Iris pigment epithelial cell (primary cell): ENCODE data around the gene SDK1.
"Not testable (repeated sequence)": the region's sequence is repeated elsewhere in the genome, so short reads cannot be mapped to it uniquely, and the experiment has no call there.

Experiments used
- DNase-seq: peaks from one replicate; pipeline ENCODE4 v3.0.0-alpha.2; 2011; ENCODE audit warnings: low read depth

The SDK1 gene

DNA sequence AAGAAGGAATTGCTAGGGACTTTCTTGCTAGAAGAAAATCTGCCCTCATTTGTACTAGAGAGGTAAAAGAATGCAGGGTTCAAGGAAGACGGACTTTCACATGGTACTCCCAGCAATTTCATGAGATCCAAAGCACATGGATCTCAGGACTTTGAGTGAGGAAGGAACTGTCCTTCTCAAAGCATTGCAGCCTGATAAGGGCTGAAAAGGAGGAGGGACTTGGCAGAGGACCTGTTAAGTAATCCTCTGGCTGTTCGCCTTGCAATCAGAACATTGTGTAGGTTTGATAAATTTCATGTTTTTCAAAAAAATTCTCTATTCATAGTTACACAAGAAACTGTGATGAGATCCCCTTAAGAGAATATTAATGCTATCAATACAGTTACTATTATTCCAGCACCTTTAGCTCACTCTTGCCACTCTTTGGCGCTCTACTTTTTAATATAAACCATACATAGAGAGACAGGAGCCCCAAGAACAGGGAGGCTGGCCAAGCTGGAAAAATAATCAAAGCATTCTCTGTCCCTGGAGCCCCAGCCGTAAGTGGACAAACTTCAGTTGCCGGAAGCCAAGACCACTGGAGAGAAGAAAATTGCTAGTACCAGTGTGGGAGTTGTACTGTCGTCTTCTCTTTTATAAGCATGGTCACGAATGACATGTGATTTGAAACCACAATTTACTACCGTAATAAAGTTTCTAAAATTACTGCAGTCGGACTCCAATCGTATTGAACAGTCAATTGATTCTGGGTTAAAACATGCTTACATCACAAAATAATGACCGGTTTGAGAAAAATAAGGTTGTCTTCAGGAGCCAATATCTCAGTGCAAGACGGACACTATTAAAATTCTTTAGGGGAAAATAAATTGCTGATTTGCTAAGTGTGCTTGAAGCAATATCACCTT is 424.4 kb downstream of the SDK1 start:
- peak; percentile 26 for DNase-seq

DNA sequence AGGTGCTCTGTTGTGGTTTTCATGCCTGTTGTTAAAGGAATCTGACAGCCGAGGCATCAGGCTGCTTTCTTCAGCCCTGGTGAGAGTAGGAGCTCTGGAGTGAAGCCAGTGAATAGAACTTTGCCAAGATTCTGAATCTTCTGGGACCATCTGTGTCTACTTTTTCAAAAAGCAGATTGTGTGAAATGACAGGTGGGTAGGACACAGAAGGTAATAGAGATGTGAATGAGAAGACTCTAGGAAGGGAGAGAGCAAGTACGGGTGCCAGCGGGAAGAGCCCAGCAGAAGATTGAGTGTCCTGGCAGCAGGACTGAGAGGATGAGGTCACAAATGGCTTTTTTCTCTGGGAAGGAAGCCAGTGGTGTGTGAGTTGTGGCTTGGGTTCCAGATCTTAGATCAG is 429.2 kb downstream of the SDK1 start:
- DNase-seq = no peak

DNA sequence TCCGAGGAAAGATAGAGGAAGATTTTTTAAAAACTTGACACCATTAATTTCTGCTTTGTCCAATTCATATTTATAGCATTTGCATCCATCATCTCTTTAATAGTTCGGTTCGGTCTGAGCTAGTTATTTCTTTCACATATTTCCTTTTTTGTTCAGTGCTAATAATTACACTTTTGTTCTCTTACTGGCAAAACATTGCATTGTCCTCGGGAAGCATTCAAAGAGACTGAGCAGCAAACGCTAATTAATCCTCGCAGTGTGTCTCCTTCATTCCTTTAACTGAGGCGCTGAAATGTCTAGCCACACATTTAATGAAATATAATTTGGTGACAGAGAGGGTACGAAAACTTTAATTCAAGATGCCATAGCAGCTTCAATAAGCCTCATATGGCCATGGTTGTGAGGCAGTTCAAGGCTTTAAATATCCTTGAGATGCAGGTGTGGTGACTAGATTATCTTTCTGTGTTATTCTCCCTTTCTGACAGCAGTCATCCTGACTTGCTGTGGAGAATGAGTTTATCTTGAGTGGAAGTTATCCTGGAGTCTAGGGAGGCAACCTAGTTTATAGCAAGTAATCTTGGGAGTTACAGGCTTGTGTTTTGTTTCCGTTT is 431.4 kb downstream of the SDK1 start:
- no peak for DNase-seq

DNA sequence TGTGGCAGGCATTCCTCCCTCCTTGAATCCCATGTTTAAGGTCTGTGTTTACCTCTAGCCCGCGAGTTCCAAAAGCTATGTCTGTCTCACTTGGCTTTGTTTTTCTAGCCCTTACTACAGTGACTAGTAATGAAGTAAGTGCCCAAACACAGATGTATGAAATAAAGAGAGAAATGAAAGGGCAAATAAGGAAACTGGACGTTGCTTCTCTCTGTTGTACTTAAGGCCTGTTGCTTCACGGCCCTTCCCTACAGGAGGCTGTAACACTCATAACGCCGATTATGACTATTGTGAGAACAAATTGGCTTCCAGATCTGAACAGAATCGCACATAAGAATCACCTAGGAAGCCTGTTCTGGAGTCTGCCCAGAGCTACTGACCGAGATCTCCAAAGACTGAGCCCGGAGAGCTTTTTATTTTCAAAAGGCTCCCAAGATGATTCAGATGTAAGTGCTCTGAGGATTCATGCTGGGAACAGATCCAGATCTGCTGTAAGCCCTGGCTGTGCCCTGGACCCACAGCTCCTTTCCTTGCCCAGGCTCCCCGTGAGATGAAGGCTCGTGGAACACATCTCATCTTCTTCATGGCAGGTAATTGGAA is 432.6 kb downstream of the SDK1 start:
- peak; percentile 26 for DNase-seq

DNA sequence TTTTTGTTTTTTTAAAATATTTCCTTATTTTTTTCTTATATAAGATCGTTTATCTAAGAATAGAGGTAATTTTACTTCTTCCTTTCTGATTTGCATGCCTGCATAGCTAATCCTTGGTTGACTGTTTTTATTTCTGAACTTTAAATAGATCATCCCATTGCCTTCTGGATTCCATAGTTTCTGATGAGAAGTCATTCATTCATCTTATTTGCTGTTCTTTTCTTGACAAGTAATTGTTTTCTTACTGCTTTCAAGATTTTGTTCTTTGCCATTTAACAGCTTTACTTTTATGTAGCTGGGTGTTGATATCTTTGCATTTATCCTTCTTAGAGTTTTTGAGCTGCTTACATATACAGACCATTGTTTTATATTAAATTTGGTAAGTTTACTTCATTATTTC is 437.9 kb downstream of the SDK1 start:
- DNase-seq = no peak

DNA sequence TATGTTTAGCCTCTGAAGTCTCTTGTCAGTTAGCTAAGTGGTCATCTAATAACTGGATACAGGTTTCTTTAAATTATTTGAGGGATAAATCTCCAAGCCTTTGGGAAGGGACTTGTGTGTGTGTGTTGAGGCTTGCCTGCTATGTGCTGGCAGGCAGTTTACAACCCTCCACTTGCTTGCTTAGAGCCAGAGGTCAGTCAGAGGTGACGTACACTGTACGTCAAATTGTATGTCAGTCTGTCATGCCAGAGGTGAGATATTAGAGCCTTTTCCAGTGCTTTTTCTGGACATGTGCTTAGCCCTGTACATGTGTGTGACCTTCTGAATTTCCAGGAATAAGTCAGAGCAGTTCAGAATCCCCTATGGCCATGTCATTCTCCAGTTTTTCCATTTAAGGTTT is 438.9 kb downstream of the SDK1 start:
- no peak for DNase-seq

DNA sequence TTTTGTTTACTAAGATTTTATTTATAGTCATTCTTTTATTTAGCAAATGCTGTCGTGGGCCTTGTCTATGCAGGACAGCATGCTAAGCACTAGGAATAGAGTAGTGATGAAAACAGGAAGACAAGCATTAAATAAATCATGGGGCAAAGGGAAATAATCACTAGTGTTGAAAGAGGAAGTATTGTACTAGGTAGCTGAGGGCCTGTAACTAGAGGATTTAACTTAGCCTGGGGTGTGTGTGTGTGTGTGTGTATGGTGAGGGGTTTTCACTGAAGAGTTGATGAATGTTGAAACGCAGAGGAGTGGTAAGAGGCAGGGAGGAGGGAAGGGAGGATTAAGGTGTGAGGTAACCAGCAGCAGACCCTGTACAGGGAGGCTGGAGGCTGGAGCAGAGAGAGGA is 446.4 kb downstream of the SDK1 start:
- DNase-seq = no peak

DNA sequence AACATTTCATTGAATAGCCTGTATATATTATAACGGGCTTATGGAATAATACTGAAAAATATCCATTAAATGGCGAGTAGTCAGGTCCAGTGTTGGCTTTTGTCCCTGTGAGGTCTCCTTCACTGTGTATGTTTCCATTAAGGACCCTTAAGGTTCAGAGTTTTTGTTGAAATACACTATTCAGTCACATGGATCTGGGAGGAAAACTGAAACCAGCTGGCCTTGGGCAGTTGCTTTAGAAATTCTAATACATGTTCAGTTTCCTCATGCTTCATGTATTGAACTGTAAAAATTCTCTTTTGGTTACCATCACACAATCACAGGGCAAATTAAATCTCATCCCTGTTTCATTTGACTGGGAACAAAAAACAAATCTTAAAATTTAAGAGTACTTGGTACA is 447.3 kb downstream of the SDK1 start:
- no peak for DNase-seq

DNA sequence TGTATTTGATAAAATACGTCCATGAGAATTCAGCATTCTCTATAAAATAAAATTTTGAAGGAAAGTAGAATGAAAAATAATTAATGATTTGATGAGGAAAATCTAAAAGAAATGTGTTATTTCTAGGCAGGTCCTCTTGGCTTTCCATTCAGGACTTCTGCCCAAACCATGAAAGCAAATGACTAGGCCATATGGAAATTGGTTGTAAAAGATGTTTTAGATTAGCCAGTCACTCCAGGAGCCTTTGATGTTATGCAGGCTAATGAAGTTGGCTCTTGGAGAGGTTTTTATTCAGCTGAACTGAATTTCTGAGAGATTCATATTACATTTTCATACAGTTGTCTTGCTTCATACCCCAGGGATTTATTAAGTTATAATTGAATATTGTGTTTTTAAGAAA is 452.8 kb downstream of the SDK1 start:
- DNase-seq = no peak

DNA sequence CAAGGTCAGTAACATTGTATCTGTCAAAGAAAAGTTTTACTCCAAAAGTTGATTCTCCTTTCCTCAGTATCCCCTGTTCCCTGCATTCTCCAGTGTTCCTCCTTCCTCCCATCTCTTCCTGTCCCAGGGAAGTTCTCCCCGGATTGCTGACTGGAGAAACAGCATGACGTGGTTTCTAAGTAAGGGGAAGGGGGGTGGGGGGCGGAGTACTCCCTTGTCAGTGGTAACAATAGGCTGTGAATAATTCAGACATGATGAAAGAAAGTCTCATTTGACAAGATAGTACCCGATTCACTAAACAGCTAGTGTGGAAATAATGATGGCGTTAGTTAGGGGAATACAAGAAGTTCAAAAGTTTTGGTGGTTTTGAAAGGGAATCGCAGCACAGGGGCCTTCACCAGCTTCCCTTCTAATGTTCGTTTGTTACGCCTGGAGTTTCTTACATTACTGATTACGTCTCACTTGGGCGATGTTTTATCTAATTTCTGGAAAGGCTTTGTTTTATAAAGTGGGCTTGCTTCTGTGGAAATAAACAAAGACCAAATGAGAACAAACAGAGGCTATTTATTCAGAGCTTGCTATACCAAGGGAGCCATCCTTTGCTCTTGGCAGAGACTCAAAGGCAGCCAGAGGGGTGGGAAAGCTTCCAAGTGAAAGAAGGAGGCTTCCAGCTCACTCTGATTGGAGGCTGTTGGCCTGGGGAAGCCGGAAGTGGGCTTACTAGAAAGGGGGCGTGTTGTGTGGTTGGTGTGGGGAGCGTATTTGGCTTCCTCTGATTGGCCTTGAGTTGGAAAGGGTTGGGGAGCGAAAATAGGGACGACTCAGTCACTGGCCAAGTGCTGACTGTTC is 453.7 kb downstream of the SDK1 start:
- DNase-seq = peak; percentile 65

DNA sequence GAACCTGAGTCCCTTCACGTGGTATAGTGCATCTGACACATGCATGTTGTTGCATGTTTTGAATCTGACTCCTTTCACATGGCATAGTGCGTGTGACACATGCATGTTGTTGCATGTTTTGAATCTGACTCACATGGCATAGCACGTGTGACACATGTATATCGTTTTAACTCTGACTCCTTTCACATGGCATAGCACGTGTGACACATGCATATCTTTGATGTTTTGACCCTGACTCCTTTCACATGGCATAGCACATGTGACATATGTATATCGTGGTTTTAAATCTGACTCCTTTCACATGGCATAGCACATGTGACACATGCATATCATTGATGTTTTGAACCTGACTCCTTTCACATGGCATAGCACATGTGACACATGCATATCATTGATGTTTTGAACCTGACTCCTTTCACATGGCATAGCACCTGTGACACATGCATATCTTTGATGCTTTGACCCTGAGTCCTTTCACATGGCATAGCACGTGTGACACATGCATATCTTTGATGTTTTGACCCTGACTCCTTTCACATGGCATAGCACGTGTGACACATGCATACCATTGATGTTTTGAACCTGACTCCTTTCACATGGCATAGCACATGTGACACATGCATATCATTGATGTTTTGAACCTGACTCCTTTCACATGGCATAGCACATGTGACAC is 454.9 kb downstream of the SDK1 start:
- DNase-seq = not testable (repeated sequence)

DNA sequence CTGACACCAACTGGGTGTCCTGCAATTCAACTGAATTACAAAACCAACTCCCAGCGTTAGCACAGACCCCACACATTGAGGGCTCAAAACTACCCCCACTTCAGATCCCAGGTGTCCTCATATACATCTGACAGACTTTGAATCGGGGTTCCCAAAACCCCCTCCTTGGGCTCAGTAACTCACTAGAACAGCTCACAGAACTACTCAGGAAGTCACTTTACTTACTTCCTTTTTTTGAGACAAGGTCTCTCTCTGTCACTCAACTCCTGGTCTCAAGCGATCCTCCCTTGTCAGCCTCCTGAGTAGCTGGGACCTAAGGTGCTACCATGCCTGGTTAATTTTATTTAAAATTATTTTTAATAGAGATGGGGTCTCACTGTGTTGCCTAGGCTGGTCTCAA is 456.0 kb downstream of the SDK1 start:
- DNase-seq = no peak

DNA sequence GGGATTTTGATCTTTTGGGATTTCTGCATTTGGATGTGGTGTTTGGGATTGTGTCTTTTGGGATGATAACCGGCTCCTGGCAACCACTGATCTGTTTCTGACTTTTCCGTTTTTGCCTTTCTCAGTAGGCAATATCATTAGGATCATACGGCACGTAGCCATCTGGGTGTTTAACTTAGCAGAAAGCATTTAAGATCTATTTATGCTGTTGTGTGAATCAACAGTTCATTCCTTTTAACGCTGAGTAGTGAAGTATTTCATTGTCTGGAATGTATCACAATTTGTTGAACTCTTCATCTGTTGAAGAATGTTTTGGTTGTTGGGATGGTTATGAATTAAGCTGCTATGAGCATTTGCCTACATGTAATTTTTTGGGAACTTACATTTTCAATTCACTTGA is 459.6 kb downstream of the SDK1 start:
- peak; percentile 47 for DNase-seq

DNA sequence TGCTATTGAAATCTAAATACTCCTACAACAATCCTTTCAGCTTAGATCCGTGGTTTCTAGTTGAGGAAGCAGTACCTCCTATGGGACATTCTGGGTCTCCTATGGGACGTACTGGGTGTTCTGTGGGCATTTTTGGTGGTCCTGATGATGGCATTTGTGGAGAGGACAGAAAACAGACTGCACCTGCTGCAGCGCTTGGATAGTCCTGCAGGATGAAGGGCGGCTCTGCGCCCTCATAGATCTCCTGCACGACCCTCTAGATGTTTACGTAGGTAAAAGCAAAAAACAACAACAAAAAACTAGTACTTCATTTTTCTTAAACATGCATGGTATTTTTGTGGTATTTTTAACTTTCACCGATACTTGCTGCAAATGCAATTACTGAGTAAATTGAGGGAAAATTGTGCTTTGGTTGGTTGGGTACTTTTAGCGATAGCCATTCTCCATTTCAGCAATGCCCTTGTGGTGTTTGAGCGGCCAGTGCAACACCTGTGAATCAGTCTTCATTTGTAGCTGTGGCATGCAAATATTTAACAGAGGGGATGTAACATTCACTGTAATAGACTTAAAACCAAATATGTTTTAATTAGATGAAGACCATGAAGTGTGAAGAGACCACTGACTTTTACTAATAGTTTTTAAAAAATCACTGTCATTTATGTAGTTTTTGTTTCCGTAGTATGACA is 461.2 kb downstream of the SDK1 start:
- no peak for DNase-seq

DNA sequence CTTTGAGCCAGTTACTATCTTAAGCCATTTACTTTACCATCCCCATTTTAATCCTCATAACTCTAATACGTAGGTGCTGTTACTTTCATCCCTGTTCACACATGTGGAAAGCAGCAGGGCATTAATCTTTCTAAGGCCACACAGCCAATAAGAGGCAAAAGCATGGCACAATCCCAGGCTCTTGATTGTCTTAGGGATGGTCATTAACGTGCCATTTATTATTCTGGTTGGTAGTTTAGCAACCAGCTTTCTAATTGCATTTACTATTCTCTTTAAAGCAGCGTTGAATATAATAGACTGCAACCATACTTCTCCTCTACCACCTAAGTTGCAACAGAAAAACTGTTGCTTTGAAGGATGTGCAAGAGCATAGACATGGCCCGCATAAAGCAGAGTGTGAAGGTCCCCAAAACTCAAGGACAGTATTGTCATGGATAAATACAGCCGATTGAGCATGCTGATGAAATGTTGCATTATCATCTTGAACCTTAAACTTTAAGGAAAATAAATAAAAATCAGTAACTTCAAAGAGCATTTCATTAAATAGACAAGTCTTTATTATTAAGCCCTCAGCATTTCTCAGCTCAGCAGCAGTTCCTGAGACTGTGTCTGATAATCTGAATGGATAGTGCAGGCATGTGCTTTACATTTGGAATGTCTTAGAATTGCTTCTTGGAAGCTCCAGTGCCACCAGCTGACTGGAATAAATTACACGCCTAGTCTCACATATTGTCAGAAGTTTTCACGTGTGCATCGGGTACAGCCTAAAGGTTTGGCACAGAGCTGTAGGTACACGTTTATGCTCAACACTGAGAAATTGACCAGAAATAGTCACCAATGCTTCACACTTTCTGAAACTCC is 467.1 kb downstream of the SDK1 start:
- no peak for DNase-seq

DNA sequence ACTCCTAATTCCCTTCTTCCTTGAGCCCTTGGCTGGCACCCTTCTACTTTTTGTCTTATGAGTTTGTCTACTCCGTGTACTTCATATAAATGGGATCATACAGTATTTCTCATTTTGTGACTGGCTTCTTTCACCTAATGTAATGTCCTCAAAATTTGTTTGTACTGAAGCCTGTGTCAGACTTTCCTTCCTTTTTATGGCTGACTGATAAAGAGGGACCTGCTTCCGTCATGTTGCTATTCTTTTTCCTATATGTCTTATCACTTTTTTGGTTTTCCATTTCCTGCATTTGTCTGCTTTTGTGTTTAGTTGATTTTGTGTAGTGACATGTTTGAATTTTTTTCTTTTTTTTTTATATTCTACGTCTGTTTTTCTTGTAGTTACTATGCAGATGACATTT is 470.9 kb downstream of the SDK1 start:
- no peak for DNase-seq

DNA sequence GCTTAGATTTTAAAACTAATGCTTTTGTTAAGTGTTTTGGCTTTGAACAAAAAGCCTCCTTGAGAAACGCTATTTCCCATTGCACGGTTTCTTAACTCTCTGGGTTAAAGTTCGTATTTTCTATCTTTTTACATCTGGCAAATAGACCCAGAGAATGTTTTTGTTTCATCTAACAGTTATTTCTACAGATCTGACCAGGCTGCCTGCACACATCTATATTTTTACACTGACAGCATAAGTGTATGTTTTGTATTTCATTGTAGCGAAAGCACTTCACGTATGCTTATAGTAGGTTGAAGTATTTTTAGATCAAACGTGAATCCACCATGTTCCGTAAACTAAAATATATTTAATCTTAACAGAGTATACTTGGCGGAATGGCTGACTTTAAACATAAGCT is 477.3 kb downstream of the SDK1 start:
- no peak for DNase-seq

DNA sequence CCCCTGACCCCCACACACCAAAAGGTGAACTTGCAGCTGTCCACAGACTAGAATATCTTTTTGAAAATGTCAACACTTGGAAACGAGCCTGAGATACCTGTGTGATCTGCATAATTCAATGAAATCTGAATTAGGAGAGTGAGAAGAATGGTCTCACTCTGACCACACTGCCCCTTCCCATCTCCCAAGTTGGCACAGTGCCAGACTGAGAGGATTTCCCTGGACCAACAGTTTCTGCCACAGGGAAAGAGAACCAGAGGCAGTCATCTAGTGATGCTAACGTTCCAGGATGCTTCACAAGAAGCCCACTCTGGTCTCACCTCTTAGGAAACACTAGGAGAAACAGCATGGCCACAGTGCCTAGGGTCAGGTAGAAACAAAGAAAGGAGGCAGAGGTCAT is 479.0 kb downstream of the SDK1 start:
- DNase-seq = no peak

DNA sequence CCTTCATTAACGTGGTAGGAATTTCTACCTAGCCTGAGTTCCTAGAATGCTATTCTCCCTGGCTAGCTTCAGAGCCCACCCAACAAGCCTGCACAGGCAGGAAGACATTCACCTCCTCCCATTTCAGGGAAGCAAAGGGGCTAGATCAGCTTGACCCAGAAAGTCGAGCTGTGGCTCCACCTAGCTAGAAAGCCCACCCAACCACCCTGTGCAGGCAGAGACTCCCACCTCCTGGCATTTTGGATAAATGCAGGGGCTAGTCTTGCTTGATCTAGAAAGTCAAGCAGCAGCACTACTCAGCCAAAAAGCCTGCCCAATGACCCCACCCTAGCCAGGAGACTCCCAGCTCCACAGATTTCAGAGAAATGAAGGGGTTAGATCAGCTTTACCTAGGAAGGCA is 479.5 kb downstream of the SDK1 start:
- no peak for DNase-seq

DNA sequence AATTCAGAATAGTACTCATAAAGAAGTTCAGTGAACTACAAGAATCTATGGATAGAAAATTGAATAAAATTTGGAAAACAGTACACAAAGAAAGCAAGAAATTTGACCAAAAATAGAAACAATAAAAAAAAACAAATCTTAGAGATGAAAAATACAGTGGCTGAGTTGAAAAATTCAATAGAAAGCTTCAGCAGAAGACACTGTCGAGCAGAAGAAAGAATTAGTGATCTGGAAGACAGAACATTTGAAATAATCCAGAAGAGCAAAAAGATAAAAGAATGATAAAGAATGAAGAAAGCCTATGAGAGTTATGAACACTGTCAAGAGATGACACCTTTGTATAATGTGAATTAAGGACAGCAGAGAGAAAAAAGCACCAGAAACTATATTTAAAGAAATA is 480.6 kb downstream of the SDK1 start:
- no peak for DNase-seq
